Stimulated activated CD4-positive, alpha-beta T cell treated with anti-CD3 and anti-CD28 coated beads, Interleukin-4, amount 100 ng/mL, for 24 hours (primary cell): ENCODE data around the gene VGF.
A peak's percentile ranks its signal among the peaks of the same experiment; 100 is the strongest.
"Not testable (repeated sequence)": the region's sequence is repeated elsewhere in the genome, so short reads cannot be mapped to it uniquely, and the experiment has no call there.

Experiments
- DNase-seq: peaks from one replicate; pipeline ENCODE4 v3.0.0-alpha.2; 2020

The VGF gene

GRCh38 chr7:101165075-101165957 lies at the start of gene VGF:
Gene VGF, minus strand, starts transcription at chr7:101165569. Its CDS starts 726 bp downstream, at chr7:101164843.
- peak; percentile 90 for DNase-seq

- no peak for DNase-seq
These were observed 46.6 kb upstream of the VGF start for GRCh38 chr7:101212014-101212413.

DNA sequence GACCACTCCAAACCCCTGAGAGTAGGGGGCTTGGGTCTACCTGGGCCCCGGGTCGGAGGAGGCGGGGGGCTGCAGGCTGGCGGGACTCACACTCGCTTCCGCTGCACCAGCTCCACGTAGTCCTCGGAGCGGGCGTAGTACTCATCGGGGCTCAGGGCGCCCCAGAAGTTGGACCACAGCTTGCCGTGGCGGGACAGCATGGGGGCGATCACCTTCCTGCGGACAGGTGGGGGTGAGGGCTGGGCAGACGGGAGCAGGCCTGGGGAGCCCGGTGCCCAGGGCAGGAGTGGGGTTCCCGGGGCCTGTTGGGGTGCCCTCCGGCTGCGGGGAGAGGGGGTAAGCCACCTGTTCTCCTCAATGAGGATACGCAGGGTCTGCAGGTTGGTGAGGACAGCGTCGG lies 46.1 kb upstream of the VGF start:
- no peak for DNase-seq

DNA sequence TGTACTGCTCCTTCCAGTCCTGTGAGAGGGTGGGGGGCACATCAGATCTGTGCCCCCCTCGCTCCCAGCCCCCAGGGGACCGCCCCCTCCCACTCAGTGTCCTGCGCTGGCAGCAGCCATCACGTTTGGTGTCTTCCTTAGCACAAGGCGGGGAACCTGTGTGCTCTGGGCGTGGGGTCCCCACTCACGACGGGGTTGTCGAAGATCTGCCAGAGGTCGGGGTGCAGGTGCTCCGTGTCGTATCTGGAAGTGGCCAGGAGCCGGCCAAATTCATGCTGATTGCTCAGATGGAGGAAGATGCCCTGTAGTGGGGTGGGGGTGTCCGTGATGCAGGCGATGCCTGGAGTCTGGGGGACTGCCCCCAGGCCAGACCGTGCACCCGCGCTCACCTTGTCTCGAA lies 44.8 kb upstream of the VGF start:
- DNase-seq: no peak

GRCh38 chr7:101208794-101209193 lies 43.4 kb upstream of the VGF start:
- DNase-seq: no peak

- DNase-seq: no peak
These were observed 42.1 kb upstream of the VGF start for GRCh38 chr7:101207459-101207858.

DNA sequence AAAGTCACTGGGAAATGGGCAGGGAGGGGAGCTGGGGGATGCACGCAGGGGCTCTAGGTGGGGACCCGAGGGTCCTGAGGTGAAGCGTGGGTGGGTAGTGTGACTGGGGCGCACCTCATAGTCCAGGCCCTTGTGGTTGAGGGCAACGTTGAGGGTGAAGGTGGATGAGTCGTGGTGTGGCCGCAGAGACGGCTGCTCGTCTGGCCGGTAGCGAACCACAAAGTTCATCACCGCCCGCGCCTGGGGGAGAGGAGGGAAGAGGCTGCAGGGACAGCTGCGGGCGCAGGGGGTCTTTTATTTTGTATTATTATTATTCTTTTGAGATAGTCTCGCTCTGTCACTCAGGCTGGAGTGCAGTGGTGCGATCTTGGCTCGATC lies 41.3 kb upstream of the VGF start:
- DNase-seq: no peak

DNA sequence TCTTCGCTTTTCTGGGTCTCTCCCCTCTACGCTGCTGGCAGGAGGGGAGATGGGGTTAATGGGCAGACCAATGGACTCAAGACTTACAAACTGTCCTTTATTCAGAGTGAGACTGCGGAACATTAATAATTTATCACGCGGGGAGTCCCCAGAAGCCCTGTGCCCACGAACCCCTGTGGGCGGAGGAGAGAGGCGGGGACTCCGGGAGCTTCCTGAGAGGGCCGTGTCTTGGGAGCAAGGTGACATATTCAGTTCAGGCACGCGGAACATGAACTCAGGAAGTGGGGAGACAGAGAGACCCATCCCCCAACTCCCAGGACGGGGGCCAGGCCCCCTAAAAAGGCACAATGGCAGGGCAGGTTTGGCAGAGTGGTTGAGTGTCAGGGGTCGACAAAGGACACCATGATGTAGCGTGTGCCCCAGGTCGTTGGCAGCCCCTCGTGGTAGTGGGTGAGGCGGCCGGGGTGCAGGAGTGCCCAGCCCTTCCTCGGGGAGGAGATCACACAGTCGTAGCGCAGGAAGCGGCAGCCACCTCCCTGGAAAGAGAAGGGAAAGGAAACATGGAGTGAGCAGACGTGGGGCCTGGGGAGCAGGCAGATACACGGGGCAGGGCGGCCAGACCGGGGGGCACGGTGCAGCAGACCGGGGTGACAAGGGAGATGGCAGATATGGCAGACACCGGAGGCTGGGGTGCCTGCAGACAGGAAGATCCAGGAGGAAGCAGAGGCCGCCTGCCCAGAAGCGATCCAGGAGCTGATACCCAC lies 40.7 kb upstream of the VGF start:
- DNase-seq: no peak

DNA sequence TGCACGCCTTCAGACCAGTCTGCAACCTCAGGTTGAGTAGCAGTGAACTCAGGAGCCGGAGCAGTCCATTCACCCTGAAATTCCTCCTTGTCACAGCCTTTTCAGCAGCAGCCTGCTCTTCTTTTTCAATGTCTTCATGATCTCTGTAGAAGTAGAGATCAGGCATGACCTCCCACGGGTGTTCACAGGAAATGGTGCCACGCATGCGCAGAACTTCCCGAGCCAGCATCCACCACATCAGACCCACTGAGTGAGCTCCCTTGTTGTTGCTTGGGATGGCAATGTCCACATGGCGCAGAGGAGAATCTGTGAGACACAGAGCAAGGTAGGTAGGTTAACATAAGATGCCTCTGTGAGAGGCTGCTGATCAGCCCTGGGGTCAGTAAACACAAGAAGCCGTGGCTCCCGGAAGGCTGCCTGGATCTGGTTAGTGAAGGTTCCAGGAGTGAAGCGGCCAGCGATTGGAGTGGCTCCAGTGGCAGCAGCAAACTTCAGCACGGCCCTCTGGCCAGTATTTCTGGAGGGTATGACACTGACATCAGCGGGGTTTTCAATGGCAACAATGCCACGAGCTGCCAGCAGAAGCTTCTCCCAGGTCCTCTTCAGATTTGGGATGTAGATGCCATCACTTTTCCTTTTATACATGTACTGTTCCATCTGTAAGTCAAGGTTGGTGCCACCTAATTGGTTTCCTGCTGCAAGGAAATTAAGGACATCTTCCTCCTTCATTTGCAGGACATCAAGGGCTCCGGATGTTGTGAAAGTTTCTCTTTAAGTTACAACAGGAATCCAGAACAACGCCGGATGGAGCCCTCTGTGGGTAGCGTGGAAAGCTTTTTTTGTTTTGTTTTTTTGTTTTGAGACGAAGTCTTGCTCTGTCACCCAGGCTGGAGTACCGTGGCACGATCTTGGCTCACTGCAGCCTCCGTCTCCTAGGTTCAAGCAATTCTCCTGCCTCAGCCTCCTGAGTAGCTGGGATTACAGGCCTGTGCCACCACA lies 38.7 kb upstream of the VGF start:
- peak; percentile 19 for DNase-seq

GRCh38 chr7:101202603-101202918 lies 37.2 kb upstream of the VGF start:
- DNase-seq: no peak

- DNase-seq: no peak
These were observed 36.6 kb upstream of the VGF start for GRCh38 chr7:101201695-101202602.

DNA sequence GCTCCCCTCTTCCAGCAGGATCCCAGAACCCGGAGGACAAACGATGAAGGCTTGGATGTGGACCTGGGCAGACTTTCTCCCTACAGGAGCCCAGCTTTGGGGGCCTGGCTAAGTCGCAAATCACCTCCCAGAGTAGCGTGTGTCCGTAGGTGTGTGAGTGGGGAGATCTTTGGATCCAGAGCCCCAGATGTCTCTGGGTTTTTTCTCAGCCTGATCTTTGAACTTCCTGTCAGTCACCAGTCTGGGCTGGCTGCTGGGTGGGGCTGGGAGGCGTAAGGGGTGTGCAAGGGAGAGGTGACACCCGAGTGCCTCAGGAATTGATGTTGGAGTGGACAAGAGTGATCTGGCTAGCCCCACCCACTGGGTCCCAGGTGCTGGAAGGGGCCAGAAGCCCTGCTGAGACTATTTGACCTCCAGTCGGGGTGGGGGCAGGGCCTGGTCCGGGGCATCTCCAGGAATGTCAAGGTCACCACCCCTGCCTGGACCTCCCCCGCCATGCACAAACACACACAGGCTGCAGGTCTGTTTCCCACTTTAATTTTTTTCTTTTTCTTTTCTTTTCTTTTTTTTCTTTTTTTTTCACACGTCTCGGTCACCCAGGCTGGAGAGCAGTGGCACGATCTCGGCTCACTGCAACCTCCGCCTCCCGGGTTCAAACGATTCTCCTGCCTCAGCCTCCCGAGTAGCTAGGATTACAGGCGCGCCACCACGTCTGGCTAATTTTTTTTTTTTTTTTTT lies 35.7 kb upstream of the VGF start, which contains the start of gene MOGAT3:
Gene MOGAT3 (minus strand): TSS at position 175 of the 738 bp plus-strand sequence. CDS start 182 bp downstream, outside the sequence.
- no peak for DNase-seq

DNA sequence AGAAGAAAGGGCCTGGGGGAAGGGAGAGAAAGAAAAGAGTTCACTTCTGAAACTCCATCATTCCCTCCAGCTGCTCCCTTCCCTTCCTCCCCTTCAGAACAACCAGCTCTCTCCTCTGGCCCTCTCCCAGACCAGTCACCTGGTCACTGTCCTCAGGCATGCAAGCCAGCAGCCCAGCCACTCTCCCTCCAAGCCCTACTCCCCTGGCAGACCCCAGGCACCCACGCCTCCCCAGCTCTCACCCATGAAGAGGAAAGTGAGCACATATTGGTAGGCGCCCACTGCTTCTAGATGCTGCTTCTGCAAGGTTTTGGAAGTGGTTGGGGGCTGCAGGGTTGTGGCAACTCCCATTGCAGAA lies 35.1 kb upstream of the VGF start:
- DNase-seq: no peak

- not testable (repeated sequence) for DNase-seq
These were observed 34.2 kb upstream of the VGF start for GRCh38 chr7:101199522-101199921.

DNA sequence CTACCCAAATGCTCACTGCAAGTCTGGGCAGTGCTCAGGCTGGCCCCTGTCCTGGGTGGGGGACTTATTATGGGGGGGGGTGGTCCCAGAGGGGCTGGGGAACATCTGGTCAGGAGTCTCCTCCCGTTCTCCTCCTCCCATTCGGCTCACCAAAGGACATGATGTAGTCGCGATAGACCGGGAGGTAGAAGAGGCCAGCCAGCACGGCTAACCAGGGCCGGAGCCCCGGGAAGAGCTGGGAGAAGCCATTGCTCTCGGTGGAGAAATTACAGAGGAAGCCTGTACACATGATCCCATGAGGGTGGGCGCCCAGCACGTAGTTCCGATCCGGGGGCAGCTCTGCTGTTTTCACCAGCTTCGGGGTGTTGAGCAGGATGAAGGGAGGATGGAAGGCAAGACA lies 33.1 kb upstream of the VGF start:
- DNase-seq: no peak

DNA sequence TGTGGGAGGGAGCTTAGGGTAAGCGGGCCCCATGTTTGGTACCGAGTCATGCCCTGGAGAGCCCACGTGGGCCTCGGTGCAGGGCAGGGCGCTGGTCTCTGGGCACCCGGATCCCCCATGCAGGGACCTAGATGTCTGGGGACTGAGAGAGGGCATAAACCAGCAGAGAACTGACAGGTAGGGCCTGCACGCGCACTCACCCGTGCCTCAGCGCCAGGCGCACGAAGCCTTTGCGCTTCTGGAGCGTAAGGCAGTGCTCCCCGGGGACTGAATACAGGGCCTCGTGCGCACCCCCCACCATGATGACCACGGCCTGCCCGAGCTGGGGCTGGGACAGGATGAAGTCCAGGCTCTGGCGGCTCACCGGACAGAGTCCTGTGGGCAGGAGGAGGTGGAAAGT lies 32.6 kb upstream of the VGF start:
- DNase-seq: no peak

DNA sequence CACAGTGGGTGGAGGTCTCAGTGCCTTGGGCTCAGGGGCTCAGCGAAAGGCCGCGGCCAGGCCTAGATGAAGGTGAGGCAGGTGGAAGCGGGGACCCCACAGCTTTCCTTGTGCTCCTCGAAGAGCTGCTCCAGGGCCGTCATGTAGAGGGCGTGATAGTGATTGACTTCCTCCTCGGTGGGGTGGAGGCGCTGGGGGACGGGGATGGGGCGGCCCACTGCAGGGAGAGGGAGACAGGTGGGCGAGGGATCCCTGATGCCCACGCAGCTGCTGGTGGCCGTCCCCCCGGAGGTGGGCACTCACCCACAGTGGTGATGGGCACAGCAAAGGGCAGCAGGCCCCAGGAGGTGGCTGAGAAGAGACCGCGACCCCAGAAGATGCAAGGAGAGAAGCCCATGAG lies 30.5 kb upstream of the VGF start:
- DNase-seq: no peak

DNA sequence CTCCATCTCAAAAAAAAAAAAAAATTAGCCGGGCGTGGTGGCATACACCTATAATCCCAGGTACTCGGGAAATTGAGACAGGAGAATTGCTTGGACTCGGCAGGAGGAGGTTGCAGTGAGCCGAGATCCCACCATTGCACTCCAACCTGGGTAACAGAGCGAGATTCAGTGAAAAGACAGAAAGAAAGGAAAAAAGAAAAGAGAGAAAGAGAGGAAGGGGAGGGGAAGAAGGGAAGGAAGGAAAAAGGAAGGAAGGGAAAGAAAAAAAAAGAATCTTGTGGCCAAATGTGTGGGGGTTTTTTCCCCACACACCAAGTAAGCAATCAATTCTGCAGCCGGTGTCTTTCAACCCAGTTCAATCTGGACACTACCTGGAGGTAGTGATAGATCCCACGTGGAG lies 23.7 kb upstream of the VGF start:
- DNase-seq: no peak

DNA sequence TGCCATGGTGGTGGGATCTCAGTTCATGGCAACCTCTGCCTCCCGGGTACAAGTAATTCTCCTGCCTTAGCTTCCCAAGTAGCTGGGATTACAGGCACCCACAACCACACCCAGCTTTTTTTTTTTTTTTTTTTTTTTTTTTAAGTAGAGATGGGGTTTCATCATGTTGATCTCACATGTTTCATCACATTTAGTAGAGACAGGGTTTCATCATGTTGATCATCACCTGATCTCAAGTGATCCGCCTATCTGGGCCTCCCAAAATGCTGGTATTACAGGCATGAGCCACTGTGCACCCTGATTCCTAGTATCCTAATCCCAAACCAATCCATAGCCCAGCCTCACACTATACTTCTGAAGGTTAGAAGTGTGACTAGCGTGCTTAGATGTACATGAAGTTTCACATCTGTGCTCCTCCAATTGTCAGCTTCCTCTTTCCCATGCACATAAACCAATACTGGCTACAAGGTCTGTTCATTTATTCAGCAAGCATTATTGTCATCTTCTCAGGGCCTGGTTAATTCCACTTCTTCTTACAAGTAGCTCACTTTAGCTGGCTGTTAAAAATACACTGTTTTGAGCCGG lies 21.6 kb upstream of the VGF start:
- DNase-seq: no peak

- no peak for DNase-seq
These were observed 20.8 kb upstream of the VGF start for GRCh38 chr7:101186194-101186593.
